Suprapubic skin (tissue), 4 donors: ENCODE results near the gene MRPL4.

Source experiments
- CTCF ChIP-seq, 2 donors: fragments of 200-600 bp in 1 of 2; fragments of 450-650 bp in 1 of 2; sonication (generic) in 1 of 2; IDR thresholded peaks; one replicate each; pipeline ENCODE4 v1.5.1; 2016 to 2019; ENCODE audit warnings: antibody characterized with exemption in 2 of 2, mild to moderate bottlenecking in 1 of 2, moderate library complexity in 1 of 2
- EP300 ChIP-seq: sonication (generic); formaldehyde crosslinking; IDR thresholded peaks from one replicate; pipeline ENCODE4 v1.6.1; 2017; ENCODE audit warnings: antibody characterized with exemption
- POLR2A ChIP-seq, 2 donors: fragments of 450-650 bp; IDR thresholded peaks; one replicate each; pipeline ENCODE4 v1.6.1; 2017; ENCODE audit warnings: antibody characterized with exemption in 2 of 2, mild to moderate bottlenecking in 2 of 2, moderate library complexity in 2 of 2
- POLR2AphosphoS5 ChIP-seq, 3 donors: sonication (generic); formaldehyde crosslinking; IDR thresholded peaks; one replicate each; pipeline ENCODE4 v1.6.1; 2017; ENCODE audit warnings: antibody characterized with exemption in 3 of 3

- no peak for TF ChIP-seq POLR2AphosphoS5 (IDR thresholded peaks at IDR 0.05)
- no peak for TF ChIP-seq POLR2A (IDR thresholded peaks at IDR 0.05)
- TF ChIP-seq CTCF (IDR thresholded peaks at IDR 0.05): no peak
- no peak for TF ChIP-seq EP300
Measured at GRCh38 chr19:10279737-10280442, 27.9 kb downstream of the MRPL4 start.
